ENCODE results near the gene SERPINE2. TPM values are rescaled to one million over a fixed set of nuclear protein-coding genes. Genes with fewer than 3 reads are reported as not detected.

Gene SERPINE2
- total and polyA plus RNA-seq, 9 donors, result 59.6 to 136 (median 113) TPM

Other genes with a start within 250 kb of the SERPINE2 start
- 0.31 TPM for gene AP1S3, start 201.7 kb downstream of the SERPINE2 start, total RNA-seq
- gene AP1S3, start 201.7 kb downstream of the SERPINE2 start, polyA plus RNA-seq (ENCODE audit: insufficient read depth in 1 of 8, insufficient read length in 8 of 8, low replicate concordance in 1 of 8), result 1 to 10 TPM in 1 of 8 donors, under 1 TPM in 7; 0.35 to 1.0 (median 0.82) TPM
- gene WDFY1, start 94.0 kb downstream of the SERPINE2 start, total RNA-seq, result 39.5 TPM
- 10 to 100 TPM; 24.7 to 35.1 (median 27.3) TPM for gene WDFY1, start 94.0 kb downstream of the SERPINE2 start, polyA plus RNA-seq (ENCODE audit: insufficient read depth in 1 of 8, insufficient read length in 8 of 8, low replicate concordance in 1 of 8)
- gene MRPL44, start 81.8 kb downstream of the SERPINE2 start, total RNA-seq, result 30.9 TPM
- gene MRPL44, start 81.8 kb downstream of the SERPINE2 start, polyA plus RNA-seq (ENCODE audit: insufficient read depth in 1 of 8, insufficient read length in 8 of 8, low replicate concordance in 1 of 8), result 10 to 100 TPM; 25.2 to 28.0 (median 26.2) TPM